HepG2 (cell line): ENCODE results near the gene PLEKHM2. TPM values are rescaled to one million over a fixed set of nuclear protein-coding genes. Genes with fewer than 3 reads are reported as not detected.

Experiments used
- ATAC-seq: fragments of 200-7000 bp; cut with Tn5 transposase; 3 replicates; pipeline ENCODE4 v1.9.1; 2020; ENCODE audit warnings: mild to moderate bottlenecking, moderate library complexity
- BruUV-seq: library from RNA; stranded (reverse); fragments of 400-500 nt; replicated peaks from 2 replicates; lab custom pipeline; 2021; lab: Mats Ljungman, UMichigan
- CTCF ChIA-PET: fragments of 300-600 bp; formaldehyde crosslinking; extraction: SDS; loops from one replicate; lab custom pipeline; 2021; ENCODE audit warnings: low total read pairs, inconsistent platforms, low intra/inter-chr PET ratio; lab: Yijun Ruan, JAX
- POLR2A ChIA-PET: fragments of 350-600 bp; sonication (Branson Sonifier 250); formaldehyde crosslinking; loops from one replicate; lab custom pipeline; 2020; ENCODE audit warnings: antibody characterized with exemption, inconsistent platforms; lab: Yijun Ruan, JAX
- DNase-seq: peaks from one replicate; pipeline ENCODE4 v3.0.0-alpha.2; 2015; ENCODE audit warnings: low spot score
- FAIRE-seq: peaks from 3 replicates; lab custom pipeline; 2011; peaks lifted over from hg19 to GRCh38; lab: Jason Lieb, UNC
- H2AFZ ChIP-seq: one replicate; pipeline ENCODE4 v1.6.1; 2011; ENCODE audit warnings: low read length, inconsistent platforms
- H3K27ac ChIP-seq: fragments of 300-600 bp; 3 replicates; pipeline ENCODE4 v1.8.0; 2011; ENCODE audit warnings: mixed run types, mild to moderate bottlenecking, mixed read lengths, low read length, inconsistent platforms; ENCODE audit not compliant: insufficient read depth; ENCODE audit errors: extremely low read length
- H3K27me3 ChIP-seq, 2 experiments: fragments of 200-600 bp in 1 of 2; 2 replicates in 1 of 2; 3 replicates in 1 of 2; pipeline versions ENCODE4 v1.6.0 to v1.8.0; 2011; ENCODE audit warnings: low read length in 2 of 2, mild to moderate bottlenecking in 2 of 2, moderate library complexity in 2 of 2, inconsistent platforms in 1 of 2; ENCODE audit not compliant: insufficient read depth in 2 of 2, control insufficient read depth in 1 of 2
- H3K36me3 ChIP-seq, 2 experiments: fragments of 200-600 bp in 1 of 2; replicated peaks in 1 of 2; 2 replicates in 1 of 2; 3 replicates in 1 of 2; pipeline versions ENCODE4 v1.5.1 to v1.8.0; 2011; ENCODE audit warnings: low read length in 2 of 2, inconsistent platforms in 1 of 2; ENCODE audit not compliant: insufficient read depth in 2 of 2, control insufficient read depth in 1 of 2
- H3K4me1 ChIP-seq: 2 replicates; pipeline ENCODE4 v1.5.1; 2012; ENCODE audit warnings: low read length, inconsistent platforms; ENCODE audit not compliant: insufficient read depth
- H3K4me2 ChIP-seq: 2 replicates; pipeline ENCODE4 v1.6.0; 2011; ENCODE audit warnings: low read depth, low read length, inconsistent platforms
- H3K4me3 ChIP-seq, 3 experiments: fragments of 200-600 bp in 1 of 3; sonication (generic), shearing (Covaris generic) in 1 of 3; replicated peaks in 1 of 3; 2 replicates each; pipeline ENCODE4 v1.5.1; 2011 to 2016; ENCODE audit warnings: low read length in 3 of 3, inconsistent platforms in 2 of 3, low read depth in 2 of 3, mild to moderate bottlenecking in 2 of 3, control low read depth in 1 of 3, mixed read lengths in 1 of 3; ENCODE audit not compliant: insufficient read depth in 1 of 3
- H3K79me2 ChIP-seq: one replicate; pipeline ENCODE4 v1.6.1; 2011; ENCODE audit warnings: low read length, inconsistent platforms; ENCODE audit not compliant: insufficient read depth
- H3K9ac ChIP-seq: 2 replicates; pipeline ENCODE4 v1.6.0; 2011; ENCODE audit warnings: mild to moderate bottlenecking, low read depth, low read length, inconsistent platforms; ENCODE audit not compliant: insufficient read depth
- H3K9me3 ChIP-seq: 2 replicates; pipeline ENCODE4 v1.5.1; 2012; ENCODE audit warnings: mild to moderate bottlenecking, low read length
- H4K20me1 ChIP-seq: 2 replicates; pipeline ENCODE4 v1.6.0; 2011; ENCODE audit warnings: inconsistent platforms, mild to moderate bottlenecking, low read length, moderate library complexity; ENCODE audit not compliant: insufficient read depth
- CCAR2 ChIP-seq: fragments of 200-400 bp; formaldehyde crosslinking; optimal IDR thresholded peaks from 2 replicates; pipeline ENCODE3; 2018; ENCODE audit warnings: low read depth, mild to moderate bottlenecking, low read length, moderate library complexity
- ERF ChIP-seq: IDR thresholded peaks from 2 replicates; pipeline ENCODE4 v1.6.1; 2018; ENCODE audit warnings: missing biosample characterization, missing genetic modification reagents
- ETV5 ChIP-seq: IDR thresholded peaks from 2 replicates; pipeline ENCODE4 v1.6.1; 2018; ENCODE audit warnings: missing biosample characterization, missing genetic modification reagents, inconsistent platforms, borderline replicate concordance
- HNRNPH1 ChIP-seq: fragments of 200-400 bp; formaldehyde crosslinking; optimal IDR thresholded peaks from 2 replicates; pipeline ENCODE3; 2017; ENCODE audit warnings: mild to moderate bottlenecking, low read depth, low read length
- MIXL1 ChIP-seq: IDR thresholded peaks from 2 replicates; pipeline ENCODE4 v1.6.1; 2016
- PHF21A ChIP-seq: sonication (generic); formaldehyde crosslinking; IDR thresholded peaks from 2 replicates; pipeline ENCODE4 v1.5.0; 2020; ENCODE audit warnings: mild to moderate bottlenecking, missing genetic modification reagents
- REL ChIP-seq: sonication (generic); formaldehyde crosslinking; conservative IDR thresholded peaks from 2 replicates; pipeline ENCODE4 v1.8.0; 2022; ENCODE audit warnings: mild to moderate bottlenecking, missing genetic modification reagents, moderate library complexity
- YEATS2 ChIP-seq: sonication (generic); formaldehyde crosslinking; IDR thresholded peaks from 2 replicates; pipeline ENCODE4 v1.4.0; 2020; ENCODE audit warnings: missing genetic modification reagents, borderline replicate concordance
- ZMYM3 ChIP-seq: sonication (generic); formaldehyde crosslinking; IDR thresholded peaks from 2 replicates; pipeline ENCODE4 v1.5.1; 2020; ENCODE audit warnings: mild to moderate bottlenecking, missing genetic modification reagents
- ZNF317 ChIP-seq: sonication (generic); formaldehyde crosslinking; IDR thresholded peaks from 2 replicates; pipeline ENCODE4 v1.5.0; 2020; ENCODE audit warnings: mild to moderate bottlenecking, missing genetic modification reagents
- ZNF451 ChIP-seq: sonication (generic); formaldehyde crosslinking; IDR thresholded peaks from 2 replicates; pipeline ENCODE4 v1.5.0; 2020; ENCODE audit warnings: mild to moderate bottlenecking, missing genetic modification reagents
- ZNF569 ChIP-seq: sonication (generic); formaldehyde crosslinking; IDR thresholded peaks from 2 replicates; pipeline ENCODE4 v1.5.0; 2020; ENCODE audit warnings: mild to moderate bottlenecking, missing genetic modification reagents, moderate library complexity, borderline replicate concordance
- ZNF878 ChIP-seq: sonication (generic); formaldehyde crosslinking; IDR thresholded peaks from 2 replicates; pipeline ENCODE4 v1.8.1; 2023; ENCODE audit warnings: mild to moderate bottlenecking, missing genetic modification reagents, moderate library complexity
- WGBS: methylation state at CpG from one replicate; pipeline ENCODE4 v1.1.6; 2017; ENCODE audit warnings: low lambda C conversion rate; 5-methylcytosine and 5-hydroxymethylcytosine counted together
- in situ Hi-C: cut with HindIII; loops from 2 replicates; pipeline ENCODE4 v1.10.0; 2017; ENCODE audit warnings: low pct_unique_long_range_greater_than_20kb; ENCODE audit not compliant: extremely low pct_ligation_motif_present
- intact Hi-C: fragments of 100-400 bp; cut with micrococcal nuclease; formaldehyde crosslinking; loops from one replicate; pipeline ENCODE4 v1.10.0; 2022; ENCODE audit not compliant: unreplicated experiment
- polyA plus RNA-seq, 8 experiments: library from polyadenylated mRNA; depleted of rRNA in 3 of 8; stranded (reverse) in 7 of 8; unstranded in 1 of 8; fragments of >200 nt; fragmentation: Illumina TruSeq in 4 of 8; extraction: Trizol in 4 of 8; gene quantifications; 2 replicates each; pipeline versions ENCODE4 v1.2.1 to v1.2.3, GENCODE V29; 2011 to 2016; ENCODE audit warnings: low read depth in 4 of 8, missing spikeins in 1 of 8, mixed read lengths in 1 of 8; ENCODE audit not compliant: insufficient read depth in 1 of 8
- total RNA-seq, 5 experiments: library from RNA; depleted of rRNA; stranded (reverse); fragments of >200 nt; fragmentation: Illumina TruSeq; extraction: Trizol; gene quantifications; 2 replicates each; pipeline ENCODE4 v1.2.3, GENCODE V29; 2016; ENCODE audit warnings: low read depth in 1 of 5
- TF ChIP-seq, protein P1 (sequence below): sonication (generic); formaldehyde crosslinking; IDR thresholded peaks from 2 replicates; pipeline ENCODE4 v1.4.0; 2020; ENCODE audit warnings: missing genetic modification reagents
- TF ChIP-seq, protein P2 (sequence below): sonication (generic); formaldehyde crosslinking; IDR thresholded peaks from 2 replicates; pipeline ENCODE4 v1.9.0; 2021; ENCODE audit warnings: missing genetic modification reagents, borderline replicate concordance

Gene PLEKHM2
- total and polyA plus RNA-seq, 2 of the 13 experiments (the other 11 are each of a cell fraction or from before 2014, with no cell fraction given): 16.5 to 27.3 TPM

DNA sequence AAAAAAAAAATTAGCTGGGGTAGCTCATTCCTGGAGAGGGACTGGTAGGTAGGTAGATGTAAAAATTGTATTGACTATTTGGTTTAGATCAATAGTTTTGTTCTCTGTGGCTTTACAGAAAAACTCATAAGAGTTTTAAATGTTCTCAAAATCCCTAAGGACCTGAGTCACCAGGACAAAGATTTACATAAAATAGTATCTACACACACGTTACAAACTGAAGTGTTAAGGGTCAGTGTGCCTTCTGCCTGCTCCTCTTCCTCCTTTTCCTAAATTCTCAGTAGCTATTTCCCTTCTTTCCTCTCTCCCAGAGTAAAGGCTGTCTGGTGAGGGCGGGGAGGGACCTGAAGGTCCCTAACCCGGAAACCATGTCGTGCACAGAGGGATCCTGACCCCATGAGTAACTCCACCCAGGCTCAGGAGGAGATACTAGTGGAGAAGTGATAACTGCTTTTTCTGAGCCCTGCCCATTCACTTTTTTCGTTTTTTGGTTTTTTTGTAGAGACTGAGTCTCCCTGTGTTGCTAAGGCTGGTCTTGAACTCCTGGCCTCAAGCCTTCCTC lies 8.1 kb downstream of the PLEKHM2 start:
- ATAC-seq: no peak
- H3K4me1 ChIP-seq: peaks cover 9% of the 10 kb centered on the region; the same call in 1 of the 2 replicates
- H3K9me3 ChIP-seq: no peaks in the 10 kb centered on the region
- no peak overlapping the region for H3K4me3 ChIP-seq
- no peaks in the 10 kb centered on the region for H4K20me1 ChIP-seq
- H2AFZ ChIP-seq: no peak overlapping the region
- no peak for FAIRE-seq
- H3K27me3 ChIP-seq: no peaks in the 10 kb centered on the region
- WGBS: 93% methylated on average over 5 of the region's 5 CpGs
- H3K4me2 ChIP-seq: no peak overlapping the region
- H3K27ac ChIP-seq: no peak overlapping the region
- intact Hi-C loops (no loop called here), in situ Hi-C loops (no loop called here)
- no peak for TF ChIP-seq ERF (CRISPR knock-in tag)
- no peak for TF ChIP-seq ZNF451 (CRISPR knock-in tag)
- TF ChIP-seq, protein P1, sequence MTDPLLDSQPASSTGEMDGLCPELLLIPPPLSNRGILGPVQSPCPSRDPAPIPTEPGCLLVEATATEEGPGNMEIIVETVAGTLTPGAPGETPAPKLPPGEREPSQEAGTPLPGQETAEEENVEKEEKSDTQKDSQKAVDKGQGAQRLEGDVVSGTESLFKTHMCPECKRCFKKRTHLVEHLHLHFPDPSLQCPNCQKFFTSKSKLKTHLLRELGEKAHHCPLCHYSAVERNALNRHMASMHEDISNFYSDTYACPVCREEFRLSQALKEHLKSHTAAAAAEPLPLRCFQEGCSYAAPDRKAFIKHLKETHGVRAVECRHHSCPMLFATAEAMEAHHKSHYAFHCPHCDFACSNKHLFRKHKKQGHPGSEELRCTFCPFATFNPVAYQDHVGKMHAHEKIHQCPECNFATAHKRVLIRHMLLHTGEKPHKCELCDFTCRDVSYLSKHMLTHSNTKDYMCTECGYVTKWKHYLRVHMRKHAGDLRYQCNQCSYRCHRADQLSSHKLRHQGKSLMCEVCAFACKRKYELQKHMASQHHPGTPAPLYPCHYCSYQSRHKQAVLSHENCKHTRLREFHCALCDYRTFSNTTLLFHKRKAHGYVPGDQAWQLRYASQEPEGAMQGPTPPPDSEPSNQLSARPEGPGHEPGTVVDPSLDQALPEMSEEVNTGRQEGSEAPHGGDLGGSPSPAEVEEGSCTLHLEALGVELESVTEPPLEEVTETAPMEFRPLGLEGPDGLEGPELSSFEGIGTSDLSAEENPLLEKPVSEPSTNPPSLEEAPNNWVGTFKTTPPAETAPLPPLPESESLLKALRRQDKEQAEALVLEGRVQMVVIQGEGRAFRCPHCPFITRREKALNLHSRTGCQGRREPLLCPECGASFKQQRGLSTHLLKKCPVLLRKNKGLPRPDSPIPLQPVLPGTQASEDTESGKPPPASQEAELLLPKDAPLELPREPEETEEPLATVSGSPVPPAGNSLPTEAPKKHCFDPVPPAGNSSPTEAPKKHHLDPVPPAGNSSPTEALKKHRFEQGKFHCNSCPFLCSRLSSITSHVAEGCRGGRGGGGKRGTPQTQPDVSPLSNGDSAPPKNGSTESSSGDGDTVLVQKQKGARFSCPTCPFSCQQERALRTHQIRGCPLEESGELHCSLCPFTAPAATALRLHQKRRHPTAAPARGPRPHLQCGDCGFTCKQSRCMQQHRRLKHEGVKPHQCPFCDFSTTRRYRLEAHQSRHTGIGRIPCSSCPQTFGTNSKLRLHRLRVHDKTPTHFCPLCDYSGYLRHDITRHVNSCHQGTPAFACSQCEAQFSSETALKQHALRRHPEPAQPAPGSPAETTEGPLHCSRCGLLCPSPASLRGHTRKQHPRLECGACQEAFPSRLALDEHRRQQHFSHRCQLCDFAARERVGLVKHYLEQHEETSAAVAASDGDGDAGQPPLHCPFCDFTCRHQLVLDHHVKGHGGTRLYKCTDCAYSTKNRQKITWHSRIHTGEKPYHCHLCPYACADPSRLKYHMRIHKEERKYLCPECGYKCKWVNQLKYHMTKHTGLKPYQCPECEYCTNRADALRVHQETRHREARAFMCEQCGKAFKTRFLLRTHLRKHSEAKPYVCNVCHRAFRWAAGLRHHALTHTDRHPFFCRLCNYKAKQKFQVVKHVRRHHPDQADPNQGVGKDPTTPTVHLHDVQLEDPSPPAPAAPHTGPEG (CRISPR knock-in tag): no peak
- no peak for TF ChIP-seq ZNF569 (CRISPR knock-in tag)
- no peak for TF ChIP-seq PHF21A (CRISPR knock-in tag)
- TF ChIP-seq CCAR2: no peak
- TF ChIP-seq, protein P2, sequence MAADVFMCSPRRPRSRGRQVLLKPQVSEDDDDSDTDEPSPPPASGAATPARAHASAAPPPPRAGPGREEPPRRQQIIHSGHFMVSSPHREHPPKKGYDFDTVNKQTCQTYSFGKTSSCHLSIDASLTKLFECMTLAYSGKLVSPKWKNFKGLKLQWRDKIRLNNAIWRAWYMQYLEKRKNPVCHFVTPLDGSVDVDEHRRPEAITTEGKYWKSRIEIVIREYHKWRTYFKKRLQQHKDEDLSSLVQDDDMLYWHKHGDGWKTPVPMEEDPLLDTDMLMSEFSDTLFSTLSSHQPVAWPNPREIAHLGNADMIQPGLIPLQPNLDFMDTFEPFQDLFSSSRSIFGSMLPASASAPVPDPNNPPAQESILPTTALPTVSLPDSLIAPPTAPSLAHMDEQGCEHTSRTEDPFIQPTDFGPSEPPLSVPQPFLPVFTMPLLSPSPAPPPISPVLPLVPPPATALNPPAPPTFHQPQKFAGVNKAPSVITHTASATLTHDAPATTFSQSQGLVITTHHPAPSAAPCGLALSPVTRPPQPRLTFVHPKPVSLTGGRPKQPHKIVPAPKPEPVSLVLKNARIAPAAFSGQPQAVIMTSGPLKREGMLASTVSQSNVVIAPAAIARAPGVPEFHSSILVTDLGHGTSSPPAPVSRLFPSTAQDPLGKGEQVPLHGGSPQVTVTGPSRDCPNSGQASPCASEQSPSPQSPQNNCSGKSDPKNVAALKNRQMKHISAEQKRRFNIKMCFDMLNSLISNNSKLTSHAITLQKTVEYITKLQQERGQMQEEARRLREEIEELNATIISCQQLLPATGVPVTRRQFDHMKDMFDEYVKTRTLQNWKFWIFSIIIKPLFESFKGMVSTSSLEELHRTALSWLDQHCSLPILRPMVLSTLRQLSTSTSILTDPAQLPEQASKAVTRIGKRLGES (CRISPR knock-in tag): no peak
- TF ChIP-seq ZNF878 (CRISPR knock-in tag): no peak
- no peak for TF ChIP-seq REL (CRISPR knock-in tag)
- no peak for TF ChIP-seq HNRNPH1
- TF ChIP-seq MIXL1 (CRISPR knock-in tag): no peak
- no peak for TF ChIP-seq ZNF317 (CRISPR knock-in tag)
- no peak for TF ChIP-seq ETV5 (CRISPR knock-in tag)
- TF ChIP-seq YEATS2 (CRISPR knock-in tag): no peak
- TF ChIP-seq ZMYM3 (CRISPR knock-in tag): no peak
- H3K9ac ChIP-seq: no peak overlapping the region
- BruUV-seq: no TSS peak
- DNase-seq: no peak
- peaks cover 5 to 10% of the 10 kb centered on the region in 2 experiments; a peak in 4 of 5 replicates for H3K36me3 ChIP-seq
- ChIA-PET CTCF (no interaction called here), POLR2A (no interaction called here)
- peaks cover 24% of the 10 kb centered on the region for H3K79me2 ChIP-seq
